HEK293 (cell line): Measurements from ENCODE around the gene ZBED3.

ENCODE experiments used
- KLF1 ChIP-seq: fragments of 450-650 bp; formaldehyde crosslinking; IDR thresholded peaks from 2 replicates; pipeline ENCODE4 v1.5.1; 2016; ENCODE audit warnings: missing biosample characterization, missing genetic modification characterization
- TRIM28 ChIP-seq: IDR thresholded peaks from 2 replicates; pipeline ENCODE4 v1.6.1; 2011; ENCODE audit warnings: low read length, control low read depth, borderline replicate concordance
- YY2 ChIP-seq: fragments of 450-650 bp; formaldehyde crosslinking; IDR thresholded peaks from 2 replicates; pipeline ENCODE4 v1.5.1; 2016; ENCODE audit warnings: missing biosample characterization, missing genetic modification characterization
- ZFP41 ChIP-seq: fragments of 450-650 bp; formaldehyde crosslinking; IDR thresholded peaks from 2 replicates; pipeline ENCODE4 v1.5.1; 2016; ENCODE audit warnings: missing biosample characterization, missing genetic modification characterization, borderline replicate concordance
- ZNF174 ChIP-seq: fragments of 450-650 bp; formaldehyde crosslinking; IDR thresholded peaks from 2 replicates; pipeline ENCODE4 v1.5.0; 2017; ENCODE audit warnings: missing biosample characterization, mild to moderate bottlenecking, missing genetic modification characterization
- ZNF274 ChIP-seq, 2 experiments: fragments of 200-500 bp in 1 of 2; fragments of 450-650 bp in 1 of 2; sonication (Bioruptor generic) in 1 of 2; formaldehyde crosslinking in 1 of 2; IDR thresholded peaks; 2 replicates each; pipeline versions ENCODE4 v1.5.1 to v1.6.1; 2014 to 2016; ENCODE audit warnings: borderline replicate concordance in 1 of 2, inconsistent platforms in 1 of 2, low read length in 1 of 2, missing biosample characterization in 1 of 2, missing genetic modification characterization in 1 of 2
- ZNF391 ChIP-seq: fragments of 450-650 bp; formaldehyde crosslinking; IDR thresholded peaks from 2 replicates; pipeline ENCODE4 v1.5.1; 2016; ENCODE audit warnings: low read depth, missing biosample characterization, missing genetic modification characterization, borderline replicate concordance
- ZNF623 ChIP-seq: fragments of 450-650 bp; formaldehyde crosslinking; IDR thresholded peaks from 2 replicates; pipeline ENCODE4 v1.5.1; 2016; ENCODE audit warnings: missing biosample characterization, missing genetic modification characterization
- TF ChIP-seq, protein P1 (sequence below): fragments of 450-650 bp; formaldehyde crosslinking; IDR thresholded peaks from 2 replicates; pipeline ENCODE4 v1.5.1; 2016; ENCODE audit warnings: missing biosample characterization, missing genetic modification characterization
- TF ChIP-seq, protein P2 (sequence below): fragments of 450-650 bp; formaldehyde crosslinking; IDR thresholded peaks from 2 replicates; pipeline ENCODE4 v1.5.1; 2017; ENCODE audit warnings: missing biosample characterization, mild to moderate bottlenecking, missing genetic modification characterization, moderate library complexity
- TF ChIP-seq, protein P3 (sequence below): fragments of 450-650 bp; formaldehyde crosslinking; IDR thresholded peaks from 2 replicates; pipeline ENCODE4 v1.5.1; 2016; ENCODE audit warnings: missing biosample characterization, missing genetic modification characterization
- TF ChIP-seq, protein P4 (sequence below): fragments of 450-650 bp; formaldehyde crosslinking; IDR thresholded peaks from 2 replicates; pipeline ENCODE4 v1.5.1; 2016; ENCODE audit warnings: missing biosample characterization, missing genetic modification characterization

DNA sequence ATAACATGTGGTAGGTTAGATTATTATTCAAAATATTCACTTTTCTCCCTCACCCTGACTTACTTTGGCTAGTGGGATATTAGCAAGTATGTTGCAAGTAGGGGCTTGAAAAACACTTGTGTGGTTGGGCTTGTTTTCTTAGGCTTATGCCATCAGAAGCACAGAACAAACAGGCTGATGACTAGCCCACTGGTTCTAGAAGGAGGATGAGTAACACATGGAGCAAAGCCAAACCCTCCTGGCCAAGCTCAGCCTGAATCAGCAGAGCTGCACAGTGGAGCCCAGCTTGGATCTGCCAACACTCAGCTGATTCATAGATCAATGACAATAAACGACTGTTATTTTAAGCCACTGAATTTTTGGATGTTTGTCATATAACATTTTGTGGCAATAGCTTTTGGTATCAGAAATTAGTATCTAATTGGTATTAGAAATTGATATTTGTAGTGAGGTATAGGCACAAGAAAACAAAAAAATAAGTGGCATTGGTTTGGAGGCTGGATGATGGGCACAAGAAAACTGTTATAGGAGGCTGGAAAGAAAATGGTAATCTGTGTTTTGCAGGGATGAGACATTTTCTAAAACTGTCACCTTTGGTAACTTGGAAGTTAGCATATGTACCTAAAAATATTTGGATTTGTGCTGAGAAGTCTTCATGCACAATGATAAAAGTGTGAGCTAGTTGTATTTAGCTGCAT lies 46.1 kb upstream of the ZBED3 start:
- TF ChIP-seq ZNF391: no peak
- TF ChIP-seq, protein P1, sequence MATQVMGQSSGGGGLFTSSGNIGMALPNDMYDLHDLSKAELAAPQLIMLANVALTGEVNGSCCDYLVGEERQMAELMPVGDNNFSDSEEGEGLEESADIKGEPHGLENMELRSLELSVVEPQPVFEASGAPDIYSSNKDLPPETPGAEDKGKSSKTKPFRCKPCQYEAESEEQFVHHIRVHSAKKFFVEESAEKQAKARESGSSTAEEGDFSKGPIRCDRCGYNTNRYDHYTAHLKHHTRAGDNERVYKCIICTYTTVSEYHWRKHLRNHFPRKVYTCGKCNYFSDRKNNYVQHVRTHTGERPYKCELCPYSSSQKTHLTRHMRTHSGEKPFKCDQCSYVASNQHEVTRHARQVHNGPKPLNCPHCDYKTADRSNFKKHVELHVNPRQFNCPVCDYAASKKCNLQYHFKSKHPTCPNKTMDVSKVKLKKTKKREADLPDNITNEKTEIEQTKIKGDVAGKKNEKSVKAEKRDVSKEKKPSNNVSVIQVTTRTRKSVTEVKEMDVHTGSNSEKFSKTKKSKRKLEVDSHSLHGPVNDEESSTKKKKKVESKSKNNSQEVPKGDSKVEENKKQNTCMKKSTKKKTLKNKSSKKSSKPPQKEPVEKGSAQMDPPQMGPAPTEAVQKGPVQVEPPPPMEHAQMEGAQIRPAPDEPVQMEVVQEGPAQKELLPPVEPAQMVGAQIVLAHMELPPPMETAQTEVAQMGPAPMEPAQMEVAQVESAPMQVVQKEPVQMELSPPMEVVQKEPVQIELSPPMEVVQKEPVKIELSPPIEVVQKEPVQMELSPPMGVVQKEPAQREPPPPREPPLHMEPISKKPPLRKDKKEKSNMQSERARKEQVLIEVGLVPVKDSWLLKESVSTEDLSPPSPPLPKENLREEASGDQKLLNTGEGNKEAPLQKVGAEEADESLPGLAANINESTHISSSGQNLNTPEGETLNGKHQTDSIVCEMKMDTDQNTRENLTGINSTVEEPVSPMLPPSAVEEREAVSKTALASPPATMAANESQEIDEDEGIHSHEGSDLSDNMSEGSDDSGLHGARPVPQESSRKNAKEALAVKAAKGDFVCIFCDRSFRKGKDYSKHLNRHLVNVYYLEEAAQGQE: no peak
- TF ChIP-seq, protein P2, sequence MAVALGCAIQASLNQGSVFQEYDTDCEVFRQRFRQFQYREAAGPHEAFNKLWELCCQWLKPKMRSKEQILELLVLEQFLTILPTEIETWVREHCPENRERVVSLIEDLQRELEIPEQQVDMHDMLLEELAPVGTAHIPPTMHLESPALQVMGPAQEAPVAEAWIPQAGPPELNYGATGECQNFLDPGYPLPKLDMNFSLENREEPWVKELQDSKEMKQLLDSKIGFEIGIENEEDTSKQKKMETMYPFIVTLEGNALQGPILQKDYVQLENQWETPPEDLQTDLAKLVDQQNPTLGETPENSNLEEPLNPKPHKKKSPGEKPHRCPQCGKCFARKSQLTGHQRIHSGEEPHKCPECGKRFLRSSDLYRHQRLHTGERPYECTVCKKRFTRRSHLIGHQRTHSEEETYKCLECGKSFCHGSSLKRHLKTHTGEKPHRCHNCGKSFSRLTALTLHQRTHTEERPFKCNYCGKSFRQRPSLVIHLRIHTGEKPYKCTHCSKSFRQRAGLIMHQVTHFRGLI: peak; percentile 99
- TF ChIP-seq, protein P3, sequence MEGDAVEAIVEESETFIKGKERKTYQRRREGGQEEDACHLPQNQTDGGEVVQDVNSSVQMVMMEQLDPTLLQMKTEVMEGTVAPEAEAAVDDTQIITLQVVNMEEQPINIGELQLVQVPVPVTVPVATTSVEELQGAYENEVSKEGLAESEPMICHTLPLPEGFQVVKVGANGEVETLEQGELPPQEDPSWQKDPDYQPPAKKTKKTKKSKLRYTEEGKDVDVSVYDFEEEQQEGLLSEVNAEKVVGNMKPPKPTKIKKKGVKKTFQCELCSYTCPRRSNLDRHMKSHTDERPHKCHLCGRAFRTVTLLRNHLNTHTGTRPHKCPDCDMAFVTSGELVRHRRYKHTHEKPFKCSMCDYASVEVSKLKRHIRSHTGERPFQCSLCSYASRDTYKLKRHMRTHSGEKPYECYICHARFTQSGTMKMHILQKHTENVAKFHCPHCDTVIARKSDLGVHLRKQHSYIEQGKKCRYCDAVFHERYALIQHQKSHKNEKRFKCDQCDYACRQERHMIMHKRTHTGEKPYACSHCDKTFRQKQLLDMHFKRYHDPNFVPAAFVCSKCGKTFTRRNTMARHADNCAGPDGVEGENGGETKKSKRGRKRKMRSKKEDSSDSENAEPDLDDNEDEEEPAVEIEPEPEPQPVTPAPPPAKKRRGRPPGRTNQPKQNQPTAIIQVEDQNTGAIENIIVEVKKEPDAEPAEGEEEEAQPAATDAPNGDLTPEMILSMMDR: no peak
- TF ChIP-seq YY2: no peak
- TF ChIP-seq ZNF623: no peak
- TF ChIP-seq ZFP41 (tag by site-specific recombination): no peak
- no peak for TF ChIP-seq ZNF274 (IDR thresholded peaks at IDR 0.05; ENCODE audit: low read length)
- TF ChIP-seq ZNF274 (tag by site-specific recombination; IDR thresholded peaks at IDR 0.05; ENCODE audit: borderline replicate concordance): no peak
- no peak for TF ChIP-seq TRIM28
- TF ChIP-seq ZNF174 (tag by site-specific recombination): no peak
- TF ChIP-seq, protein P4, sequence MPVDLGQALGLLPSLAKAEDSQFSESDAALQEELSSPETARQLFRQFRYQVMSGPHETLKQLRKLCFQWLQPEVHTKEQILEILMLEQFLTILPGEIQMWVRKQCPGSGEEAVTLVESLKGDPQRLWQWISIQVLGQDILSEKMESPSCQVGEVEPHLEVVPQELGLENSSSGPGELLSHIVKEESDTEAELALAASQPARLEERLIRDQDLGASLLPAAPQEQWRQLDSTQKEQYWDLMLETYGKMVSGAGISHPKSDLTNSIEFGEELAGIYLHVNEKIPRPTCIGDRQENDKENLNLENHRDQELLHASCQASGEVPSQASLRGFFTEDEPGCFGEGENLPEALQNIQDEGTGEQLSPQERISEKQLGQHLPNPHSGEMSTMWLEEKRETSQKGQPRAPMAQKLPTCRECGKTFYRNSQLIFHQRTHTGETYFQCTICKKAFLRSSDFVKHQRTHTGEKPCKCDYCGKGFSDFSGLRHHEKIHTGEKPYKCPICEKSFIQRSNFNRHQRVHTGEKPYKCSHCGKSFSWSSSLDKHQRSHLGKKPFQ (tag by site-specific recombination): no peak
- no peak for TF ChIP-seq KLF1
